GM19463 (cell line): ENCODE measurements around the gene CASP4.
"Not testable (repeated sequence)": the region's sequence is repeated elsewhere in the genome, so short reads cannot be mapped to it uniquely, and the experiment has no call there.

Experiments
- ATAC-seq: cut with Tn5 transposase; IDR thresholded peaks from one replicate; pipeline ENCODE4 v1.9.1; 2021; ENCODE audit warnings: mild to moderate bottlenecking, moderate library complexity; ENCODE audit not compliant: unreplicated experiment

The CASP4 gene

GRCh38 chr11:104968355-104968855 is at the start of gene CASP4:
TSS of gene CASP4 (minus strand) at chr11:104968574. CDS start at chr11:104968525, 49 bp downstream.
- peak; percentile 82 for ATAC-seq

DNA sequence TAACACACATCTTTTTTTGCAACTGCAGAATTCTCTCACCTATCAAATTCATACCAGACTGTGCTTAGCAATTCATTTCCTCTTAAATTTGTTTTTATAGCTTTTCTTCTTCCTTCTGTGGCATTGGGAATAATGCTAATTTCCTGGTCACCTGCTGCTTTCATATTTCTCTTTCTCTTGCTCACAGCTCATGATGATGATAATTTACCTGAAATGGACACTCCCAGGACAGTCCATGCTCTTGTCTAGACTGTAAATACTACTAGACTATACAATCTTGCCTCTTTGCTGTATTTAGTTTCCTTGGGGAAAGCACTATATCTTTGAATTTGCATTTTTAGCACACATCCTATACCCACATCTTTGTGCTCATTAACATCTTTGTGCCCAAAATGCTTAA is 39.1 kb upstream of the CASP4 start:
- no peak for ATAC-seq

DNA sequence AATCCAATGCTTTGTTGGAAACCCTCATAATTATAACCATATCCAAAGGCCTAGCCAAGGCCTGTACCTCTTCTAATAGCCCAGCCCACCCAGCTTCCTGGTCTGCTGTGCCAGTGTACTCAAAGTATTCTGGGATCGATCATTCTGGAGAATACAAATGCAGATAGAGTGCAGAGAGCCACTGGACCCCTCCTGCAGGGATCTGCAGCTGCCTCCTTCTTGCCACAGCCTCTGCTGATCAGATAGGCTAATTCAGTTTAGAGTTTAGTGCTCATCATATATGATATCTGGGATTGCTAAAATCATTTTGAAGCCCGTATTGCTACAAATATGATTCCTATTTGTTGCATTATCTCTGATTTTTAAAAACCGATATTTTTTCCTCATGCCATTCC is 37.1 kb upstream of the CASP4 start:
- no peak for ATAC-seq

DNA sequence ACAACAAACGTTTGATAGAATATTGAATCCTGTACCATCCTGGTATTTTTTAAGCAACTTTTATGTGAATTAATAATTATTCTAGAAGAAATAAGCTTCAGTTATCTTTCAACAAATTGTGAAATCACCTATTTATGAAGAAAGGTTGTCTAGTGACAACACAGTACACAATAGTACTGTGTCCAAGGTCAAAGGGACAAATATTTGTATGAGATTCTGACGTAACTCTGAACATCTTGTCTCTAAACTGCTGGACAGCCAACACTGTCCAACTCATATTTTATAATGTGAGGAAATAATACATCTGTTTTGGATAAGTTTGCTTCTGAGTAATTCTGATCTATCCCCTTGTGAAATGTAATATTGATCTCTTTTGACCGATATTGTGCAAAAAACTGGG is 35.6 kb upstream of the CASP4 start:
- no peak for ATAC-seq

GRCh38 chr11:105003151-105003550 is 34.8 kb upstream of the CASP4 start:
- ATAC-seq = no peak

GRCh38 chr11:105000797-105001196 is 32.4 kb upstream of the CASP4 start:
- peak; percentile 91 for ATAC-seq

GRCh38 chr11:105000167-105000566 is 31.8 kb upstream of the CASP4 start:
- no peak for ATAC-seq

DNA sequence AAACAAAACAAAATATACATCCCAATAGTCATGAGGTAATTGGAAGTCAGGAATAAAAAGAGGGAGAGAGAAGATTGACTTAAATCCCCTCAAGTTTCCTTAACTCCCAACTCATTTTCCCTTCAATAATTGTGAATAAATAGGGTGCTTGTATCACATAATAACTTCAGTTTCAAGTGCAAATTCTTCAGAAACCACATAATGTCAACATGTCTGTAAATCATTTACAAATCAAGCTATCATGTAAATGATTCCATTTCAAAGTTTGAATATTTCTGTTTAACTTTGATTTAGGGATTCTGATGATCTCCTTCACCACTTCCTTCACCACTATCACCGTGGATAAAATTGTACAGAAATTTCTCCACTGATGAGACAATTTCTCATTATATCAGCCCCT is 31.3 kb upstream of the CASP4 start:
- no peak for ATAC-seq

GRCh38 chr11:104997288-104997687 is 28.9 kb upstream of the CASP4 start:
- no peak for ATAC-seq

- no peak for ATAC-seq
Measured at GRCh38 chr11:104995001-104995408, 26.6 kb upstream of the CASP4 start.

DNA sequence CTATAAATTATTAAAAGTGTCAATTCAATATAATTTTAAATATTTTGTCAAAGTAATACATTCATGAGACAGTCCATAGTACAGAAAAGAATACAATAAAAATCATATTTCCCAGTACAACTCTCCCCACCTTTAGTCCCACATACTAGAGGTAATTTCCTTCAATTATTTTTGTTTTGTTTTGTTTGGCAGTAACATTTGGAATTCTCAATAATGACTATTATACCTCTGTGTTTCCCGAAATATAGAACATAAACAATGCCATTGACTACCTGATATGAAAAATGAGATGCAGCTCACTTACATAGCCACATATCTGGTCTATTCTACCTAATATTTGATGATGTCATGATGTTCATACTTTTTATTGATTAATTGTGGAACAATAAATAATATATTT is 24.4 kb upstream of the CASP4 start:
- no peak for ATAC-seq

DNA sequence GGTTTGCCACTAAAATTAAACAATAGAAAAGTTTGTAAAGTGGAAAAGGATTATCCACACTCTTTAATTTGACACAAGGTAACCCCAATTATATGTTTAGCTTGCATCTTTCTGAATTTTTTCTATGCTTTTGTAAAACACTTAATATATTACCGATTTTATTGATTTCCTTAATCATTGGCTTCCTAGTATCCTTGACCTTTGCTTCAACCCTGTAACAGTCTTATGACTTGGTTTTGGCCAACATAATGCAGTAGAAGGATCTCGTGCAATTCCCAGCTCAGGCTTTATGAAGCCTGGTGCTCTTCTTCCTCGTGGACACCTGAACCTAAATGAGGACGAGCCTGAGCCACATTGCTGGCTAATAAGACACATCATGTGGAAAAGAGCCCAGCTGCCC is 23.6 kb upstream of the CASP4 start:
- no peak for ATAC-seq

DNA sequence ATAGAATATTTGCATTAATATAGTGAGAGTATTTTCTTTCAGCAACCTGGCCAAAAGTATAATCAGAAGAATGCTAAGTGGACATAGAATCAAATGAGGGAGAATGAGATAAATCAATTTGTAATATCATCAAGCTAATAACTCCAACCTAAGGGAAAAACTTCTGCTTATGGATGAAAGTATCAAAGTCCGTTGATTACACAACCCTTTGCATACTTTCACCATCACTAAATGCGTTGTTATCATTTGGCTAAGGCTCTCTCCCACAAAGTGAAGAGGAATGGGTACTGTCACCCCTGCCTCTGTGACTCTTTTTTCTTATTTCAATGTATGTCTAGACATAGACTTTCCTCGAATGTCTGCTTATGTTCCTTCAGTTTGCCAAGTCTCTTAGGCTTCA is 16.4 kb upstream of the CASP4 start:
- ATAC-seq = no peak

DNA sequence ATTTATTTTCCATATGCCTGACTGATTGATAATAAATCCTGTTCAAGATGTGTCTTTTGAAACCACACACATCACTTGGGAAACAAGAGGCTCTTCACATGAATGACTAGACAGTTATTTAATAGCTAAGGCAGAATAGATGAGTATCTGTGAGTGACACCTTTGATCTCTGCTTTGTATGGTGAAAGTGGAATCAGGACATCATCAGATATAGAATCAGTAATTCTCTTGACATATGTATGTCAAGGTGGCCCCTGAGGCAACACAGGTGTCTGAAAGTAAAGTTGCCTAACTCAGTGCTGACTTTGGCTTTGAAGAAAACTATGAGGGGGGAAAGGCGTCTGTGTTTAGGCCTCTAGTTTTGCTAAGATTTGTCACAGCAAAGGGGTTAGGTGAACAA is 11.5 kb upstream of the CASP4 start:
- ATAC-seq = no peak

GRCh38 chr11:104973616-104974015 is 5.2 kb upstream of the CASP4 start:
- no peak for ATAC-seq

- ATAC-seq = not testable (repeated sequence)
Measured at GRCh38 chr11:104972924-104973323, 4.5 kb upstream of the CASP4 start.

DNA sequence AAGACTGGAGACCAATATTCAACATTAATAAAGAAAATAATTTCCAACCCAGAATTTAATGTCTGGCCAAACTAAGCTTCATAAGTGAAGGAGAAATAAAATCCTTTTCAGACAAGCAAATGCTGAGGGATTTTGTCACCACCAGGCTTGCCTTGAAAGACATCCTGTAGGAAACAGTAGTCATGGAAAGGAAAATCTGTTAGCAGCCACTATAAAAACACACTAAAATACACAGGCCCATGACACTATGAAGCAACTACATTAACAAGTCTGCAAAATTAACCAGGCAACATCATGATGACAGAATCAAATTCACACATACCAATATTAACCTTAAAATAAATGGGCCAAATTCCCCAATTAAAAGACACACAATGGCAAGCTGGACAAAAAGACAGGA is 2.4 kb upstream of the CASP4 start:
- ATAC-seq = no peak

GRCh38 chr11:104968856-104969776 is 742 bp upstream of the CASP4 start:
- peak; percentile 7 for ATAC-seq

GRCh38 chr11:104967534-104968354 is 630 bp downstream of the CASP4 start:
- peak; percentile 4 for ATAC-seq

GRCh38 chr11:104965735-104966134 is 2.6 kb downstream of the CASP4 start:
- ATAC-seq = no peak

DNA sequence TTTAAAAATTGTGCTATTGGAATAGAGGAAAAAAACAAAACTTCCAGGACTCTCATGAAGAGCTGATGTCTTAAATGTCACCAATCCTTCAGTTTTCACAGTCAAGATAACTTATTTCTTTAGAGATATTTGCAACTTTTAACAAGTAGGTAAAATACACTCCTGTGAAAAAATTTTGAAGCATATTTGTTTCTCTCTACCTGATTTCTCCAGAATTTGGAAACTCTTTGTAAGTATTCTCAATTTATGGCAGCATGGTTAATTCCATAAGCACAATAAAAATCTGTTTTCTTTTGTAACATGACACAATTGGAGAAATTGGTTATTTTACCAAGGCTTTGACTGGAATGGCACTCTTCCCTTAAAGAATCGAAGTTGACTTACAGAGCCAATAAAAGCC is 4.1 kb downstream of the CASP4 start:
- ATAC-seq = no peak

- no peak for ATAC-seq
Measured at GRCh38 chr11:104962852-104963251, 5.5 kb downstream of the CASP4 start.
